Measurements from ENCODE around the gene TM9SF1.

DNA sequence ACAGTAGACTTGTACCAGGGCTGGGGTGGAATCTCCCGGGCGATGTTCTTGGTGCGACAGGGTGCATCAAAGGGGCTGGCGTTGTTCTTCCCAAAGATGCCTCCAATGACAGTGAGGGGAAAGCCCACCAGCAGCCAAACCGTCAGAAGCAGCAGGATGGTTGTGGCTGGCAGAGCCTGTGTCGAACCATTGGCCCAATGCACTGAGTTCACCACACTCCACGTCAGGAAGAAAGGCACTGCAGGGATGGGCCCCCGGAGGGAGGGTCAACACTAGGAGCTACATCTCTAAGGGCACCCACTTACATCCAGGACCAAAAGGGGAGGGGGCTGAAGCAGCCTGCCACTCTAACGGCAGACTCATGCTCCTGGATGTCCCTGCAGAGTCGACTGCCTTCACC, 4.8 kb downstream of the TM9SF1 start:
- no peak for TF ChIP-seq REST (IDR thresholded peaks at IDR 0.05)
- TF ChIP-seq, protein P1, sequence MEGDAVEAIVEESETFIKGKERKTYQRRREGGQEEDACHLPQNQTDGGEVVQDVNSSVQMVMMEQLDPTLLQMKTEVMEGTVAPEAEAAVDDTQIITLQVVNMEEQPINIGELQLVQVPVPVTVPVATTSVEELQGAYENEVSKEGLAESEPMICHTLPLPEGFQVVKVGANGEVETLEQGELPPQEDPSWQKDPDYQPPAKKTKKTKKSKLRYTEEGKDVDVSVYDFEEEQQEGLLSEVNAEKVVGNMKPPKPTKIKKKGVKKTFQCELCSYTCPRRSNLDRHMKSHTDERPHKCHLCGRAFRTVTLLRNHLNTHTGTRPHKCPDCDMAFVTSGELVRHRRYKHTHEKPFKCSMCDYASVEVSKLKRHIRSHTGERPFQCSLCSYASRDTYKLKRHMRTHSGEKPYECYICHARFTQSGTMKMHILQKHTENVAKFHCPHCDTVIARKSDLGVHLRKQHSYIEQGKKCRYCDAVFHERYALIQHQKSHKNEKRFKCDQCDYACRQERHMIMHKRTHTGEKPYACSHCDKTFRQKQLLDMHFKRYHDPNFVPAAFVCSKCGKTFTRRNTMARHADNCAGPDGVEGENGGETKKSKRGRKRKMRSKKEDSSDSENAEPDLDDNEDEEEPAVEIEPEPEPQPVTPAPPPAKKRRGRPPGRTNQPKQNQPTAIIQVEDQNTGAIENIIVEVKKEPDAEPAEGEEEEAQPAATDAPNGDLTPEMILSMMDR (IDR thresholded peaks at IDR 0.05): no peak
- TF ChIP-seq CEBPB (IDR thresholded peaks at IDR 0.05): no peak
- no peak for TF ChIP-seq ZC3H11A (IDR thresholded peaks at IDR 0.05)
- no peak for TF ChIP-seq EP300 (IDR thresholded peaks at IDR 0.05)
